Nephron (organoid): Measurements from ENCODE around the gene TNFRSF25.

Experiments
- H3K27ac Mint-ChIP-seq, 3 experiments: 2 replicates each; pipeline ENCODE4 v1.8.0; 2020; ENCODE audit warnings: mixed read lengths in 3 of 3, mild to moderate bottlenecking in 2 of 3, moderate library complexity in 1 of 3
- H3K27me3 Mint-ChIP-seq: 2 replicates; pipeline ENCODE4 v1.8.0; 2021; ENCODE audit warnings: low read depth, mild to moderate bottlenecking, moderate library complexity, mixed read lengths
- H3K36me3 Mint-ChIP-seq: 2 replicates; pipeline ENCODE4 v1.8.0; 2020; ENCODE audit warnings: low read depth, mixed read lengths
- H3K4me1 Mint-ChIP-seq: 2 replicates; pipeline ENCODE4 v1.8.0; 2020; ENCODE audit warnings: mixed read lengths
- H3K4me3 Mint-ChIP-seq, 3 experiments: 2 replicates each; pipeline ENCODE4 v1.8.0; 2020; ENCODE audit warnings: mild to moderate bottlenecking in 3 of 3, mixed read lengths in 3 of 3, moderate library complexity in 2 of 3
- H3K9me3 Mint-ChIP-seq: 2 replicates; pipeline ENCODE4 v1.8.0; 2020; ENCODE audit warnings: mixed read lengths
- TF ChIP-seq, protein P1 (sequence below), 3 experiments: fragments of 200-600 bp; sonication (generic); IDR thresholded peaks; one replicate each; pipeline ENCODE4 v1.5.0; 2021; ENCODE audit warnings: antibody characterized with exemption in 3 of 3; ENCODE audit not compliant: unreplicated experiment in 3 of 3

Gene TNFRSF25

DNA sequence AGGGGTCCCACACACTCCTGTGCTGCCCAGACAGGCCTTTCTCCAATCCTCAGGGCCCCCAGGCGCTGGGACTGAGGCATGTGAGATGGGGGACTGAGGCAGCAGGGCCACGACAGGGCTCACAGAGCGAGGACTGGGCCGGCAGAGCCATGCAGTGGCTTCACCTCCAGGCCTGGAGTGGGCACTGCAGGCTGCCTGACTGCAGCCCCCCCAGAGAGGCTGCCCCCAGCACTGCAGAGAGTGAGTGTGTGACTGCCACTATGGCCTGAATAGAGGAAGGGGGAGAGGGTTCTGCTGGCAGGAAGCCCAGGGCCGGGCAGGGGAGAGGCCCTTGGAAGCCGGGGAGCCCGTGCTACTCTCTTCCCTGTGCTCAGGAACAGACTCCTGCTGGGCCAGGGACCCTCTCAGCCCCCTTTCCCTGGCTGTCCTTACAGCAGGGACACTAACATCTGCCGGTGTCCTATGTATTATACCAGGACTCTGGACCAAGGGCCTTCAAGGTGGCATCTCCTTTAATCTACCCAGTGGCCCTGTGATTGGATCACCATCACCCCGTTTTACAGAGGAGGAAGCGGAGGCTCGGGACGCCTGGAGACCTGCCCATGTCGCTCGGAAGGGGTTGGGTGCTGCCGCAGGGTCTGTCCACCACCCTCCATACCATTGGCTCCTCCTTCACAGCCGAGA is 45.7 kb upstream of the TNFRSF25 start:
- peaks cover 28% of the 10 kb centered on the region for H3K4me1 Mint-ChIP-seq
- no peaks in the 10 kb centered on the region for H3K36me3 Mint-ChIP-seq
- H3K27me3 Mint-ChIP-seq = peaks cover 2% of the 10 kb centered on the region
- H3K4me3 Mint-ChIP-seq = no peak overlapping the region
- peak overlapping the region; percentile 30 to 63 (median 54) for H3K27ac Mint-ChIP-seq
- H3K9me3 Mint-ChIP-seq = no peaks in the 10 kb centered on the region
- TF ChIP-seq, protein P1, sequence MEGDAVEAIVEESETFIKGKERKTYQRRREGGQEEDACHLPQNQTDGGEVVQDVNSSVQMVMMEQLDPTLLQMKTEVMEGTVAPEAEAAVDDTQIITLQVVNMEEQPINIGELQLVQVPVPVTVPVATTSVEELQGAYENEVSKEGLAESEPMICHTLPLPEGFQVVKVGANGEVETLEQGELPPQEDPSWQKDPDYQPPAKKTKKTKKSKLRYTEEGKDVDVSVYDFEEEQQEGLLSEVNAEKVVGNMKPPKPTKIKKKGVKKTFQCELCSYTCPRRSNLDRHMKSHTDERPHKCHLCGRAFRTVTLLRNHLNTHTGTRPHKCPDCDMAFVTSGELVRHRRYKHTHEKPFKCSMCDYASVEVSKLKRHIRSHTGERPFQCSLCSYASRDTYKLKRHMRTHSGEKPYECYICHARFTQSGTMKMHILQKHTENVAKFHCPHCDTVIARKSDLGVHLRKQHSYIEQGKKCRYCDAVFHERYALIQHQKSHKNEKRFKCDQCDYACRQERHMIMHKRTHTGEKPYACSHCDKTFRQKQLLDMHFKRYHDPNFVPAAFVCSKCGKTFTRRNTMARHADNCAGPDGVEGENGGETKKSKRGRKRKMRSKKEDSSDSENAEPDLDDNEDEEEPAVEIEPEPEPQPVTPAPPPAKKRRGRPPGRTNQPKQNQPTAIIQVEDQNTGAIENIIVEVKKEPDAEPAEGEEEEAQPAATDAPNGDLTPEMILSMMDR (IDR thresholded peaks at IDR 0.05; ENCODE audit: unreplicated experiment in 3 of 3) = no peak

DNA sequence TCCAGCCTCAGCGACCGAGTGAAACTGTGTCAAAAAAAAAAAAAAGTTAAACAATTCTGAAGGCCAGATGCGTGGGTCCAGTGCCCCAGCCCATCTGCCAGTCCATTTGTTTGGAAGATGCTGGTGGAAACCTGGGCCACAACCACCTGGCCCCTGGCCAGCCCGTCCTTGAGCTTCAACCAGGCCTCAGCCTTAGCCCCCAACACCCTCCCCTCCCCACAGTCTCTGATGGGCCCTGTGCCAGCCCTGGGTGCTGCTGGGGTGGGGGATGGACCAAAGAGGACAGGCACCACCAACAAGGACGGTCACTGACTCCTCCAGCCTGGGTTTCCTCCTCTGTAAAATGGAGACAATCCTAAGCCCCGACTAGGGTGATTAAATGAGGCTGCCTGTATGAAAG is 45.1 kb upstream of the TNFRSF25 start:
- Mint-ChIP-seq H3K4me3 (no peak overlapping the region), H3K27me3 (peaks cover 3% of the 10 kb centered on the region), H3K27ac (peak overlapping the region in 1 of 3 experiments; percentile 63), H3K36me3 (no peaks in the 10 kb centered on the region), H3K9me3 (no peaks in the 10 kb centered on the region), H3K4me1 (peaks cover 29% of the 10 kb centered on the region)
- TF ChIP-seq, protein P1 (IDR thresholded peaks at IDR 0.05; ENCODE audit: unreplicated experiment in 3 of 3) = no peak

DNA sequence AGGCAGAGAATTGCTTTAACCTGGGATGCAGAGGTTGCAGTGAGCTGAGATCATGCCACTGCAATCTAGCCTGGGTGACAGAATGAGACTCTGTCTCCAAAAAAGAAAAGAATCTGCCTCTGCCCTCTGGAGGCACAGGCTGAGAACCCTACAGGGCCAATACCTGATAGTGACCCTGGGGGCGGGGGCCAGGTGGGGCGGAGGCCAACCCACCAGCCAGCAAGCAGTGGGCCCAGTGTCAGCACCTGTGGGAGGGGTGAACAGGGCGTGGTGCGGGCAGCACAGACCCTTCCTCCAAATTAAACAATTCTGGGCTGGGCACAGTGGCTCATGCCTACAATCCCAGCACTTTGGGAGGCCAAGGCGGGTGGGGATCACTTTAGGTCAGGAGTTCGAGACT is 44.5 kb upstream of the TNFRSF25 start:
- Mint-ChIP-seq H3K4me3 (no peak overlapping the region), H3K36me3 (no peaks in the 10 kb centered on the region), H3K27me3 (peaks cover 3% of the 10 kb centered on the region), H3K27ac (no peak overlapping the region), H3K9me3 (no peaks in the 10 kb centered on the region), H3K4me1 (peaks cover 29% of the 10 kb centered on the region)
- TF ChIP-seq, protein P1 (IDR thresholded peaks at IDR 0.05; ENCODE audit: unreplicated experiment in 3 of 3) = no peak

DNA sequence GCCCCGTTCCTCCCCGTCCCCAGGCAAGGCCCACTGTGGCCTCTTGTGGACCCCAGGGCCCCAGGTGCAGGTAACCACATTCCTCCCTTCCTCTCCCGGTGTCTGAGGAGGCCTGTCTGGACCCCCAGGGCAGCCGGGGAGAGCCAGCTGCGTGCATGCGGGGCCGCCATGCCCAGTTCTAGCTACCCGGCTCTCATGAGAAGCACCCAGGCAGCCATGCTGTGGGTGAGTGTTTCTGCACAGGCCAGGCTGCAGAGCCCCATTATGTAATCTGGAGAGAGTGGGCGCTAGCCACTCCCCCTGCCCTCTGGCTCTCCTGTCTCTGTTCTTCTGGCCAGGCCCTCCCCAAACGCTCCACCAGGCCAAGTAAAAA is 43.9 kb upstream of the TNFRSF25 start:
- H3K4me3 Mint-ChIP-seq = no peak overlapping the region
- H3K27me3 Mint-ChIP-seq = peaks cover 7% of the 10 kb centered on the region
- peaks cover 29% of the 10 kb centered on the region for H3K4me1 Mint-ChIP-seq
- TF ChIP-seq, protein P1 (IDR thresholded peaks at IDR 0.05; ENCODE audit: unreplicated experiment in 3 of 3) = no peak
- H3K36me3 Mint-ChIP-seq = no peaks in the 10 kb centered on the region
- H3K9me3 Mint-ChIP-seq = no peaks in the 10 kb centered on the region
- no peak overlapping the region for H3K27ac Mint-ChIP-seq

DNA sequence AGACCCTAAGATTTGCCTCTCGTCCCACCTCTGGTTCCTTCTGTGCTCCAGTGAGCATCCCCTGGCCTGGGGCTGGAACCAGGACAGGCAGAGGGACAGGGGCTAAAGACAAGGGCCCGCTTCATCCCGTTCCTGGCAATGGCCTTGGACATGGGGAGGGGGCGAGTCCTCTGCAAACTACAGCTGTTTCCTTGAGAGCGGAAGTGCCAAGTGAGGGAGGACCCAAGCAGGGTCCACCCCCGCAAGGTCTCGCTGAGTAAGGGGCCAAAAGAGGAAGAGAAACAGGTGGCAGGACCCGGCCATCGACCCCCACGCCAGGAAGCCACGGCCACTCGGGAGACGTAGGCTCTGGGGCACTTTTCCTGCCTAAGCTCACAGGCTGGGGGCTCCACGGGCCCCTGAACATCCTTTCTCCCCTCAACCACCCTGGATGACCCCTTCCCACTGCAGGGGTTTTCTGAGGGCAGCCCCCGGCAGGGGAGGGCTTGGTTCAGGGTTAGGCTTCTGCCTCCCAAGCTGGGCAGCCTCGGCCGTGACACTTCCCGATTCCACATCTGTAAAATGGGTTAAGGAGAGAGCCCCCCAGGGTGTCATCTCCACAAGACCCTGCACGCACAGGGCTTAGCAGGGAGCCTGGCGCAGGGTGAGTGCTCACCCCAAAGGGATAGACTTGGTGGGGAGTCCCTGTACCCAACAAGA is 43.4 kb upstream of the TNFRSF25 start:
- Mint-ChIP-seq H3K27ac (no peak overlapping the region), H3K4me3 (no peak overlapping the region), H3K4me1 (peaks cover 29% of the 10 kb centered on the region), H3K36me3 (no peaks in the 10 kb centered on the region), H3K27me3 (peaks cover 11% of the 10 kb centered on the region), H3K9me3 (no peaks in the 10 kb centered on the region)
- TF ChIP-seq, protein P1 (IDR thresholded peaks at IDR 0.05; ENCODE audit: unreplicated experiment in 3 of 3) = no peak

DNA sequence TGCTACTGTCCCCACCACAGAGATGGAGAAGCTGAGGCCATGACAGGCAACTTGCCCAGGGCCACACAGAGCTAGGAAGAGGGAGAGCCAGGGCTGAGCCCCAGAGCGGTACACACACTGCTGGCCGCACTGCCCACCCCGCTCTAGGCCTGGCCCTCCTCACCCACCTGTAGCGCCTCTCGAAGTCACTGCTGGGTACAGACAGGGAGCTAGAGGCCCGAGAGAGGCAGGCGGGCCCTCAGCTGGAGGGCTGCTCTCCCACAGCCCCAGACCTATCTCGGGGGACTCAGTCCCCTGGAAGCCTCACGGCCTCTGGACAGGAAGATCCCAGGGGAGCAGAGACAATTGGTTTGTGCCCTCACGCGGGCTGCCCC is 42.8 kb upstream of the TNFRSF25 start:
- Mint-ChIP-seq H3K4me1 (peaks cover 27% of the 10 kb centered on the region), H3K27me3 (peaks cover 13% of the 10 kb centered on the region), H3K9me3 (no peaks in the 10 kb centered on the region), H3K4me3 (no peak overlapping the region), H3K27ac (no peak overlapping the region), H3K36me3 (no peaks in the 10 kb centered on the region)
- TF ChIP-seq, protein P1 (IDR thresholded peaks at IDR 0.05; ENCODE audit: unreplicated experiment in 3 of 3) = no peak
